G401.6 (cell line): ENCODE measurements around the gene RPL22.

Experiments used
- FAIRE-seq: peaks from 2 replicates; lab custom pipeline; 2012; peaks lifted over from hg19 to GRCh38; lab: Jason Lieb, UNC

The RPL22 gene

GRCh38 chr1:6151291-6151822 lies 48.0 kb downstream of the RPL22 start:
- no peak for FAIRE-seq

GRCh38 chr1:6150006-6150938 lies 49.1 kb downstream of the RPL22 start:
- FAIRE-seq, result no peak

- no peak for FAIRE-seq
Measured at GRCh38 chr1:6149597-6149996, 49.8 kb downstream of the RPL22 start.

GRCh38 chr1:6148497-6149241 lies 50.7 kb downstream of the RPL22 start:
- no peak for FAIRE-seq

- no peak for FAIRE-seq
Measured at GRCh38 chr1:6145864-6146410, 53.5 kb downstream of the RPL22 start.

- FAIRE-seq, result no peak
Measured at GRCh38 chr1:6145396-6145750, 54.0 kb downstream of the RPL22 start.

GRCh38 chr1:6144647-6145395 lies 54.6 kb downstream of the RPL22 start:
- FAIRE-seq, result no peak

- FAIRE-seq, result no peak
Measured at GRCh38 chr1:6144175-6144574, 55.2 kb downstream of the RPL22 start.

GRCh38 chr1:6143395-6143794 lies 56.0 kb downstream of the RPL22 start:
- FAIRE-seq, result no peak

GRCh38 chr1:6142734-6143133 lies 56.7 kb downstream of the RPL22 start:
- no peak for FAIRE-seq

GRCh38 chr1:6142036-6142621 lies 57.3 kb downstream of the RPL22 start:
- FAIRE-seq, result no peak

- no peak for FAIRE-seq
Measured at GRCh38 chr1:6141592-6141991, 57.8 kb downstream of the RPL22 start.

- no peak for FAIRE-seq
Measured at GRCh38 chr1:6140413-6140812, 59.0 kb downstream of the RPL22 start.

GRCh38 chr1:6137758-6138157 lies 61.6 kb downstream of the RPL22 start:
- no peak for FAIRE-seq

GRCh38 chr1:6136516-6137220 lies 62.7 kb downstream of the RPL22 start:
- FAIRE-seq, result no peak
